Endothelial cell (in vitro differentiated cells): Measurements from ENCODE around the gene LRP1B. TPM values are rescaled to one million over a fixed set of nuclear protein-coding genes. Genes with fewer than 3 reads are reported as not detected.
A peak's percentile ranks its signal among the peaks of the same experiment; 100 is the strongest.

Source experiments
- DNase-seq: peaks from one replicate; pipeline ENCODE4 v3.0.0; 2021; ENCODE audit warnings: low spot score
- H3K27ac Mint-ChIP-seq: one replicate; pipeline ENCODE4 v1.8.0; 2021; ENCODE audit warnings: mixed read lengths, inconsistent platforms; ENCODE audit not compliant: unreplicated experiment
- H3K27me3 Mint-ChIP-seq: one replicate; pipeline ENCODE4 v1.8.0; 2021; ENCODE audit warnings: mild to moderate bottlenecking, moderate library complexity, mixed read lengths, inconsistent platforms; ENCODE audit not compliant: unreplicated experiment
- H3K36me3 Mint-ChIP-seq: one replicate; pipeline ENCODE4 v1.8.0; 2021; ENCODE audit warnings: mild to moderate bottlenecking, low read depth, mixed read lengths, inconsistent platforms; ENCODE audit not compliant: unreplicated experiment
- H3K4me1 Mint-ChIP-seq: one replicate; pipeline ENCODE4 v1.8.0; 2021; ENCODE audit warnings: mild to moderate bottlenecking, mixed read lengths, inconsistent platforms; ENCODE audit not compliant: unreplicated experiment
- H3K4me3 Mint-ChIP-seq: one replicate; pipeline ENCODE4 v1.8.0; 2021; ENCODE audit warnings: mild to moderate bottlenecking, mixed read lengths, inconsistent platforms; ENCODE audit not compliant: unreplicated experiment
- H3K9me3 Mint-ChIP-seq: one replicate; pipeline ENCODE4 v1.8.0; 2021; ENCODE audit warnings: mixed read lengths, inconsistent platforms; ENCODE audit not compliant: unreplicated experiment
- total RNA-seq: library from RNA; stranded (reverse); fragmentation: NEBNext Ultra II Directional; extraction: Animal tissue kit (Norgen Biotek cat#: 25700); gene quantifications from one replicate; pipeline ENCODE4 v1.2.1, GENCODE V29; 2021; ENCODE audit not compliant: unreplicated experiment
- TF ChIP-seq, protein P1 (sequence below): fragments of 200-600 bp; sonication (generic); IDR thresholded peaks from one replicate; pipeline ENCODE4 v1.5.0; 2021; ENCODE audit warnings: antibody characterized with exemption; ENCODE audit not compliant: unreplicated experiment

The LRP1B gene
- total RNA-seq, 1 donor from 2014 or later = 1.4 TPM

DNA sequence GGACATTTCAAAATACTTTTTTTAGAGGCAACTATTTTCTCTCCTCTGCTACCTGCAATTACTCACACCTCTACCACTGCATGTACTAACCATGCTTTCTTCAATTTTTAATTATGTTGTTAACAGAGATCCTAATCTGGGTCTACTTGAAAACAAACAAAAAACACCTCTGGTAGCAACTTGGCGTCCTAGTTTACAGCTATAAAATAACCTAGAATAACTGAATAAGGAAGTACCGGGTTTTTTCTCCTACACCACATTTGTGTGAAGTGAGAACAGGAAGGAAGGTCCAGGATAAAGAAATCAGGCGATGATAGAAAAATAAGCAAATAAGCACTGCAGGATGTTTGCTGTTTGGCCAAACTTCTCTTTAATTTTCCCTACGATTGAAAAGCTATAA is 633.5 kb downstream of the LRP1B start:
- H3K27ac Mint-ChIP-seq = peak overlapping the region; percentile 39

DNA sequence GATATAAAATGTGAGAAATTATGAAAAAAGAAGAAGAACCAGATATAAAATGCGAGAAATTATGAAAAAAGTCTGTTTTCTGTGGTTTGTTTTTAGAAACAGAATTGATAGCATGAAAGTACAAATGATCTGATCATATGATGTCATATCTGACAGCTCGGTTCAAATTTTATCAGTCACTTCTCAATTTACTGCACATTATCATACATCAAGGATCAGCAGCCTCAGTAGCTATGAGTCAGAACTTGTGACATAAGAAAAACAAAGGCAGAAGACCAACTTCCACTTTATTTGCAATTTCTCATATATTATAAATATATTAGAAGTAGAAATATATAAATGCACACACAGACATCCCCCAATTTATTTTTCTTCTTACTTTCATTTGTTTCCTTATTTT is 634.0 kb downstream of the LRP1B start:
- Mint-ChIP-seq H3K27me3 (peaks cover 2% of the 10 kb centered on the region), H3K36me3 (no peaks in the 10 kb centered on the region), H3K4me3 (no peak overlapping the region), H3K9me3 (no peaks in the 10 kb centered on the region), H3K4me1 (peaks cover 23% of the 10 kb centered on the region), H3K27ac (no peak overlapping the region)
- no peak for DNase-seq
- TF ChIP-seq, protein P1, sequence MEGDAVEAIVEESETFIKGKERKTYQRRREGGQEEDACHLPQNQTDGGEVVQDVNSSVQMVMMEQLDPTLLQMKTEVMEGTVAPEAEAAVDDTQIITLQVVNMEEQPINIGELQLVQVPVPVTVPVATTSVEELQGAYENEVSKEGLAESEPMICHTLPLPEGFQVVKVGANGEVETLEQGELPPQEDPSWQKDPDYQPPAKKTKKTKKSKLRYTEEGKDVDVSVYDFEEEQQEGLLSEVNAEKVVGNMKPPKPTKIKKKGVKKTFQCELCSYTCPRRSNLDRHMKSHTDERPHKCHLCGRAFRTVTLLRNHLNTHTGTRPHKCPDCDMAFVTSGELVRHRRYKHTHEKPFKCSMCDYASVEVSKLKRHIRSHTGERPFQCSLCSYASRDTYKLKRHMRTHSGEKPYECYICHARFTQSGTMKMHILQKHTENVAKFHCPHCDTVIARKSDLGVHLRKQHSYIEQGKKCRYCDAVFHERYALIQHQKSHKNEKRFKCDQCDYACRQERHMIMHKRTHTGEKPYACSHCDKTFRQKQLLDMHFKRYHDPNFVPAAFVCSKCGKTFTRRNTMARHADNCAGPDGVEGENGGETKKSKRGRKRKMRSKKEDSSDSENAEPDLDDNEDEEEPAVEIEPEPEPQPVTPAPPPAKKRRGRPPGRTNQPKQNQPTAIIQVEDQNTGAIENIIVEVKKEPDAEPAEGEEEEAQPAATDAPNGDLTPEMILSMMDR = no peak

More for the DNA sequence above, 633.5 kb downstream of the LRP1B start:
- Mint-ChIP-seq H3K4me3 (no peak overlapping the region), H3K4me1 (peaks cover 23% of the 10 kb centered on the region), H3K9me3 (no peaks in the 10 kb centered on the region), H3K27me3 (peaks cover 2% of the 10 kb centered on the region), H3K36me3 (no peaks in the 10 kb centered on the region)
- DNase-seq = no peak
- TF ChIP-seq, protein P1 = no peak

DNA sequence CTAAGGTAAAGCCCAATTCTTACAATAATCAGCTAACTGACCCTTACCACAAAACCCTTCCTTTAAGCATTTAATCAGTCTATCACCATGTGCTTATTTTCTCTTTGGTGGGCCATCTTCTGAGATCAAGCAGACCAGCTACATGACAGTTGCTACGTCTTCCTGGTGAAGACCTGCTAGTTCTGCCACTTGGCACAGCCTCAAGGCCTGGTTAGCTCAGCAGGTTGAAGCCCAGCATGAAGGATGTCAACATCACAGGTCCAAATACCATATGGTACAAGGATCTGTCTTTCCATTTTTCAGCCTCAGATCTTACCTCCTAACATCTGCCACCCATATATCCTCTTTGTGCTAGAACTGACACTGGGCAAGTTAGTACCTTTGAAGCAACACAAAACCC is 636.9 kb downstream of the LRP1B start:
- Mint-ChIP-seq H3K27me3 (no peaks in the 10 kb centered on the region), H3K9me3 (no peaks in the 10 kb centered on the region), H3K27ac (no peak overlapping the region), H3K4me1 (peaks cover 15% of the 10 kb centered on the region), H3K4me3 (no peak overlapping the region), H3K36me3 (no peaks in the 10 kb centered on the region)
- TF ChIP-seq, protein P1 = no peak
- no peak for DNase-seq

DNA sequence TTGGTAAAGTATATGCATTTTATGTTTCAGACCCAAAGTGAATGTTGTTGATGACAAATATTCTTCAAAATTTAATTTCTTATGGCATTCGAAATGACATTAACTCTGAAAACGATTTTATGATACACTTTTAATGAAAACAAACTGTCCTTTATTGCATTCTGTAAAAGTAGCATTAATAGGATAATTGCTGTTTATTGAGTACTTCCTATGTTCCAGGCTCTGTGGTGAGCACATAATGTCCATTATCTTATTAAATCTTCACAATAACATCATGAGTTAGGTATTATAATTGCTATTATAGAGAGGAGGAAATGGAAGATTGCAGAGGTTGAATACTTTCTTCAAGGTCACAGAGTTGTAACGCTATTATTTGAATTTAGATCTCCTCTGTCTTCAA is 638.0 kb downstream of the LRP1B start:
- DNase-seq = no peak
- H3K36me3 Mint-ChIP-seq = no peaks in the 10 kb centered on the region
- H3K4me1 Mint-ChIP-seq = peaks cover 8% of the 10 kb centered on the region
- TF ChIP-seq, protein P1 = no peak
- no peak overlapping the region for H3K4me3 Mint-ChIP-seq
- no peak overlapping the region for H3K27ac Mint-ChIP-seq
- H3K9me3 Mint-ChIP-seq = no peaks in the 10 kb centered on the region
- peaks cover 3% of the 10 kb centered on the region for H3K27me3 Mint-ChIP-seq

DNA sequence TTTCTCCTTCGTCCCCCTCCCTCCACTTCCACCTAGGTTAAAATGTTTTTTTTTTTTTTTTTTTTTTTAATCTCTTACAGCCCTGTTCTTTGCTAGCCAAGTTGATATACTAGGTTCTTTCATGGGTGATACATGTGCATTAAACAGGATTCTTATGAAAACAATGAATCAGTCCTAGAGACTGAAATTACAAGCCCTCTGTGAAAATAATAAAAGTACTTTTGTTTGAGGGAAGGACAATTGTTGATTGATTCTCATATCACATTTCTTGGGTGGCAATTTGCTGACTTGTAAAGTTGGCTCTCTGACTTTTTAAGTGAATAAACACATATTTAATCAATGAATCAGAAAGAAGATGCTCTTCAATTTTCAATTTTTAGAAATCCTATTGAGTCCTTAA is 639.9 kb downstream of the LRP1B start:
- TF ChIP-seq, protein P1 = no peak
- Mint-ChIP-seq H3K27me3 (peaks cover 3% of the 10 kb centered on the region), H3K9me3 (no peaks in the 10 kb centered on the region), H3K27ac (no peak overlapping the region), H3K4me1 (no peaks in the 10 kb centered on the region), H3K36me3 (no peaks in the 10 kb centered on the region), H3K4me3 (no peak overlapping the region)
- DNase-seq = no peak
